Measurements from ENCODE around the gene JARID2.

The JARID2 gene

GRCh38 chr6:15361197-15361596 lies 115.3 kb downstream of the JARID2 start:
- DNase-seq (ENCODE audit: low read depth) = no peak
- TF ChIP-seq, protein P1, sequence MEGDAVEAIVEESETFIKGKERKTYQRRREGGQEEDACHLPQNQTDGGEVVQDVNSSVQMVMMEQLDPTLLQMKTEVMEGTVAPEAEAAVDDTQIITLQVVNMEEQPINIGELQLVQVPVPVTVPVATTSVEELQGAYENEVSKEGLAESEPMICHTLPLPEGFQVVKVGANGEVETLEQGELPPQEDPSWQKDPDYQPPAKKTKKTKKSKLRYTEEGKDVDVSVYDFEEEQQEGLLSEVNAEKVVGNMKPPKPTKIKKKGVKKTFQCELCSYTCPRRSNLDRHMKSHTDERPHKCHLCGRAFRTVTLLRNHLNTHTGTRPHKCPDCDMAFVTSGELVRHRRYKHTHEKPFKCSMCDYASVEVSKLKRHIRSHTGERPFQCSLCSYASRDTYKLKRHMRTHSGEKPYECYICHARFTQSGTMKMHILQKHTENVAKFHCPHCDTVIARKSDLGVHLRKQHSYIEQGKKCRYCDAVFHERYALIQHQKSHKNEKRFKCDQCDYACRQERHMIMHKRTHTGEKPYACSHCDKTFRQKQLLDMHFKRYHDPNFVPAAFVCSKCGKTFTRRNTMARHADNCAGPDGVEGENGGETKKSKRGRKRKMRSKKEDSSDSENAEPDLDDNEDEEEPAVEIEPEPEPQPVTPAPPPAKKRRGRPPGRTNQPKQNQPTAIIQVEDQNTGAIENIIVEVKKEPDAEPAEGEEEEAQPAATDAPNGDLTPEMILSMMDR (IDR thresholded peaks at IDR 0.05; ENCODE audit: low read depth, low read length) = no peak
- no peak overlapping the region for H3K4me3 ChIP-seq (ENCODE audit: low read depth, low read length)

GRCh38 chr6:15362274-15363160 lies 116.6 kb downstream of the JARID2 start:
- no peak overlapping the region for H3K4me3 ChIP-seq (ENCODE audit: low read depth, low read length)
- no peak for DNase-seq (ENCODE audit: low read depth)
- TF ChIP-seq MYC (IDR thresholded peaks at IDR 0.05; ENCODE audit: low read depth, low read length) (no peak), POLR2A (IDR thresholded peaks at IDR 0.05; ENCODE audit: extremely low read depth, insufficient read length) (no peak)
- TF ChIP-seq, protein P2, sequence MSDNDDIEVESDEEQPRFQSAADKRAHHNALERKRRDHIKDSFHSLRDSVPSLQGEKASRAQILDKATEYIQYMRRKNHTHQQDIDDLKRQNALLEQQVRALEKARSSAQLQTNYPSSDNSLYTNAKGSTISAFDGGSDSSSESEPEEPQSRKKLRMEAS (IDR thresholded peaks at IDR 0.05; ENCODE audit: low read depth, low read length) = no peak
- TF ChIP-seq, protein P1 (IDR thresholded peaks at IDR 0.05; ENCODE audit: low read depth, low read length) = no peak

DNA sequence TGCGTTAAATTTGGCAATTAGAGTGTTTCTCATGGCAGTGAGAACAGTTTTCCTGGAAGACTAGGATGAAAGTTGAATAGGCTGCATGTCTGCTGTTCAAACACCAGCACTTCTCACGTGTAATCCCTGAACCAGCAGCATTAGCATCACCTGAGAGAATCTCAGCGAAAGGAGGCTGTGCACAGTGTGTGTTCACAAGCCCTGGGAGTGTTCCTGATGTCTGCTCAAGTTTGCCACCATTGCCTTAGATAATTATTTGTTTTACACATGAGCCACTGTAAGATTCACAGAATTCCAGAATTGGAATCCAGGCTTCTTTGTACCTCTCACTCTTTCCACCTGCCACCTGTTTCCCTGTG lies 117.3 kb downstream of the JARID2 start:
- no peak for DNase-seq (ENCODE audit: low read depth)
- TF ChIP-seq MYC (IDR thresholded peaks at IDR 0.05; ENCODE audit: low read depth, low read length) = no peak
- TF ChIP-seq, protein P1 (IDR thresholded peaks at IDR 0.05; ENCODE audit: low read depth, low read length) = no peak
- H3K4me3 ChIP-seq (ENCODE audit: low read depth, low read length) = no peak overlapping the region

- TF ChIP-seq MYC (IDR thresholded peaks at IDR 0.05; ENCODE audit: low read depth, low read length) (no peak), POLR2A (IDR thresholded peaks at IDR 0.05; ENCODE audit: extremely low read depth, insufficient read length) (no peak)
- TF ChIP-seq, protein P2 (IDR thresholded peaks at IDR 0.05; ENCODE audit: low read depth, low read length) = no peak
- TF ChIP-seq, protein P1 (IDR thresholded peaks at IDR 0.05; ENCODE audit: low read depth, low read length) = no peak
- no peak overlapping the region for H3K4me3 ChIP-seq (ENCODE audit: low read depth, low read length)
- peak; percentile 29 for DNase-seq (ENCODE audit: low read depth)
Measured at GRCh38 chr6:15363523-15364400, 117.9 kb downstream of the JARID2 start.

DNA sequence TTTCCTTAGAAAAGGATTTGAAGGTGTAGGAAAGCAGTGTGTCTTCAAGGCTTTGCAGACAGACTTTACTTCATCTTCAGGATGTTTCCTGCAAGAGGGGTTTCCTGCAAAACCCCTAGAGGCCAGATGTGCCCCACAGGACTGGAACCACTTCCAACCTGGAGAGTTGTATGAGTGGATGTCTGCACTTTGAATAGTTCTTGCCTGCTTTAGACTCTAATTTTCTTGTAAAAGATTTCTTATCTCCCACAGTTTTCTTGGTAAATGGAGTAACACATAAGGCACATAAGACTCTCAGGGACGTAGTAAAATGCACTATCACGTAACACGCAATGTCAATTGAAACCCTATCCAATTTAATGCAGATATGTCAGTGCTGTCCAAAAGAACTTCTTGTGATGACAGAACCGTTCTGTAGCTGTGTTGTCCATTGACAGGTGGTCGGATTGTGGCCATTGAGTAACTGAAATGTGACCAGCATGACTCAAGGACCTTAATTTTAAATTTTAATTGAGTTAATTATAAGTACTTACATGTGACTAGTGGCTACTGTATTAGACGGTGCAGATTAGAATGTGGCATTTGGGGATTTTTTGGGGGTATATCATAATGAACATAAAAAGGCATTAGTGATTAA lies 118.7 kb downstream of the JARID2 start:
- H3K4me3 ChIP-seq (ENCODE audit: low read depth, low read length) = no peak overlapping the region
- peak; percentile 54 for DNase-seq (ENCODE audit: low read depth)
- TF ChIP-seq POLR2A (IDR thresholded peaks at IDR 0.05; ENCODE audit: extremely low read depth, insufficient read length) (no peak), MYC (IDR thresholded peaks at IDR 0.05; ENCODE audit: low read depth, low read length) (no peak)
- TF ChIP-seq, protein P2 (IDR thresholded peaks at IDR 0.05; ENCODE audit: low read depth, low read length) = no peak
- TF ChIP-seq, protein P1 (IDR thresholded peaks at IDR 0.05; ENCODE audit: low read depth, low read length) = no peak

Measured in NB4 (cell line).